ENCODE data around the gene CNTNAP2. TPM values are rescaled to one million over a fixed set of nuclear protein-coding genes. Genes with fewer than 3 reads are reported as not detected.

The CNTNAP2 gene
- total and polyA plus RNA-seq, 7 experiments from 2014 or later, result 0.02 to 0.48 (median 0.24) TPM; not detected in 2

DNA sequence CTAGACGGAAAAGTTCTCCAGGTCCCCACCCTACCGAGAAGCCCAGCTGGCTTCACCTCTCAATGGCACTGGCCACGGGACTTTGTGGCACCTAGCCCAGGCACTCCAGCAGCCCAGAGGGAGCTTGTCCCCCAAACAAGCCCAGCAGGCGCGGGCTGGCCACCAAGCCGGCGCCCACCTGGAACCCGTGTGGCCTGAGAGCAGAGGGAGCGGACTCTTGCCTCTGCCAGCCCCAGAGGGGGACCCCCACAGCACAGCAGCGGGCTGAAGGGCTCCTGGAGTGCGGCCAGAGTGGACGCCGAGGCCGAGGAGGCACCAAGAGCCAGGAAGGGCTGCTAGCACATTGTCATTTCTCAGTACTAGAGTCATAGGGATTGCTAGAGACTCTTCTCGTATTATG, 671.4 kb downstream of the CNTNAP2 start:
- Histone ChIP-seq H3K4me1 (ENCODE audit: control insufficient read depth in 2 of 2, insufficient read depth in 2 of 2, low read length in 2 of 2) (no peaks in the 10 kb centered on the region), H3K27ac (ENCODE audit: low read depth, low read length) (no peak overlapping the region), H3K9me3 (ENCODE audit: control insufficient read depth in 2 of 3, low read length in 3 of 3) (no peaks in the 10 kb centered on the region), H3K4me3 (ENCODE audit: low read length) (no peak overlapping the region), H3K36me3 (ENCODE audit: control insufficient read depth in 2 of 3, insufficient read depth in 3 of 3, low read length in 3 of 3) (no peaks in the 10 kb centered on the region), H3K27me3 (ENCODE audit: control insufficient read depth in 2 of 2, insufficient read depth in 2 of 2, low read length in 2 of 2) (no peaks in the 10 kb centered on the region)
- Mint-ChIP-seq H3K27ac (no peak overlapping the region), H3K36me3 (no peaks in the 10 kb centered on the region), H3K4me3 (no peak overlapping the region), H3K9me3 (peaks cover 0 to 11% (median 3%) of the 10 kb centered on the region in 11 donors), H3K4me1 (no peaks in the 10 kb centered on the region), H3K27me3 (no peaks in the 10 kb centered on the region)
- intact Hi-C loops (cut with micrococcal nuclease), result no loop called here
- POLR2A ChIA-PET, result no interaction called here
- CTCF ChIA-PET, result no interaction called here
- DNase-seq (no peak), ATAC-seq (no peak)

DNA sequence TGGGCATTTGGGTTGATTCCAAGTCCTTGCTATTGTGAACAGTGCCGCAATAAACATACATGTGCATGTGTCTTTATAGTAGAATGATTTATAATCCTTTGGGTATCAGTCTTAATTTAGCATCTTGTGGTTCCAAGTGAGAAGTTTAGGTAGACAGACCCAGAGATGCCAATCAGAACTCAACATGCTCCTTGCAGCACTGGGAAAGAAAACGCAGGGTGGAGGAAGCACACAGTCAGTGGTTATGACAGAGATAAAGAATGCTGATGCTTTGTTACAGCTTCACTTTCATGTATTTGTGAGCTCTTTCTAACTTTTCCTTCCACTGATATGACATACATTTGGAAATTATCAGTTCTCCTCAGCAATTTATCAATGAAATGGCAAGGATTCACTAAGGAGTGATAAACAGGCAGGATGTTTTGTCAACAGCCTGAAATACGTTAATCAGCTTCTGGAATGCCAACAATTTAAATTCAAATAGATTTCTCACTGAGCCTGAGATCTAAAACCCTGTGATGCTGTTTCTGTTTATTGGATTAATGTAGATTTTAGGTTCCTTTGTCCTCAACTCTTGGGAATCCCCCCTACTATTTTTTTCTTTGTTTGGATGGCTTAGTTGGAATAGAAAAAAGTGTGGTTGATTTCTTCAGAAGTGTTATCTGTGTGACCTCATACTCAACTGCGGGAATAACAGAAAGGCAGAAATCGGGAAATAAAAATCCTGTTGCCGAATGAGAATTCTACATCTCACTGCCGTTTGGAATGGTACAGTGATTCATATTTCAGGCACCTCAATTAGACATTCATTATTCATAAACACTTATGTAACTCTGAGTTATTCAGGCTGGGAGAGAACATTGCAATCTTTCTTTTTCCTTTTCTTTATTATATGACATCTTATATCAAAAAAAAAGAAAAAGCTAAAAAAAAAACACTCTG, 675.0 kb downstream of the CNTNAP2 start:
- intact Hi-C loops (cut with micrococcal nuclease), result no loop called here
- ChIA-PET POLR2A (no interaction called here), CTCF (no interaction called here)
- Mint-ChIP-seq H3K27ac (no peak overlapping the region), H3K9me3 (peaks cover 7 to 26% (median 10%) of the 10 kb centered on the region in 11 donors), H3K27me3 (no peaks in the 10 kb centered on the region), H3K4me1 (no peaks in the 10 kb centered on the region), H3K4me3 (no peak overlapping the region), H3K36me3 (no peaks in the 10 kb centered on the region)
- Histone ChIP-seq H3K36me3 (ENCODE audit: control insufficient read depth in 2 of 3, insufficient read depth in 3 of 3, low read length in 3 of 3) (no peaks in the 10 kb centered on the region), H3K27me3 (ENCODE audit: control insufficient read depth in 2 of 2, insufficient read depth in 2 of 2, low read length in 2 of 2) (no peaks in the 10 kb centered on the region), H3K4me3 (ENCODE audit: low read length) (no peak overlapping the region), H3K4me1 (ENCODE audit: control insufficient read depth in 2 of 2, insufficient read depth in 2 of 2, low read length in 2 of 2) (no peaks in the 10 kb centered on the region), H3K9me3 (ENCODE audit: control insufficient read depth in 2 of 3, low read length in 3 of 3) (no peaks in the 10 kb centered on the region), H3K27ac (ENCODE audit: low read depth, low read length) (no peak overlapping the region)
- ATAC-seq (no peak), DNase-seq (no peak)

DNA sequence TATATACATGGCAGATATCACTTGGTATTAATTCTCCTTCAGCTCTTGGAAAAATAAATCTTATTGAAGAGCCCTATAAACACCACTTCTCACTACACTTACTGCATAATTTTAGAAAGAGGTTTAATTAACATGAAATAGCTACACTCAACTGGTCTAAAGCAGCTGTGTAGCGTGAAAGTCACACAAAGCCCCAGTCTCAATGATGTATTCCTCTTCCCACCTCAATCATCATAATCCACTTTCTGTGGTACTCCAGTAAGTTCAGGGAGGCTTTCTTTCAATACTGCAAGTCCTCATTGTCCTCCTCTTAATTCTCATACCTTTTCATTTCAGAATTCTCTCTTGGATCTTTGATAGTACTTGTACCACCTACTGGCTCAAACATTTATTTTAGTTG, 688.0 kb downstream of the CNTNAP2 start:
- ATAC-seq (no peak), DNase-seq (no peak)
- H3K27ac ChIP-seq (ENCODE audit: low read depth, low read length), result no peak overlapping the region
- Mint-ChIP-seq H3K4me1 (peaks cover 0 to 1% (median 0%) of the 10 kb centered on the region in 7 donors), H3K36me3 (no peaks in the 10 kb centered on the region), H3K4me3 (no peak overlapping the region), H3K27ac (no peak overlapping the region), H3K9me3 (peaks cover 0 to 13% (median 4%) of the 10 kb centered on the region in 11 donors), H3K27me3 (no peaks in the 10 kb centered on the region)
- H3K4me3 ChIP-seq (ENCODE audit: low read length), result no peak overlapping the region
- H3K27me3 ChIP-seq (ENCODE audit: control insufficient read depth in 2 of 2, insufficient read depth in 2 of 2, low read length in 2 of 2), result no peaks in the 10 kb centered on the region
- ChIA-PET POLR2A (no interaction called here), CTCF (no interaction called here)
- H3K36me3 ChIP-seq (ENCODE audit: control insufficient read depth in 2 of 3, insufficient read depth in 3 of 3, low read length in 3 of 3), result no peaks in the 10 kb centered on the region
- no peaks in the 10 kb centered on the region for H3K4me1 ChIP-seq (ENCODE audit: control insufficient read depth in 2 of 2, insufficient read depth in 2 of 2, low read length in 2 of 2)
- H3K9me3 ChIP-seq (ENCODE audit: control insufficient read depth in 2 of 3, low read length in 3 of 3), result peaks cover 0 to 4% (median 0%) of the 10 kb centered on the region in 3 experiments
- intact Hi-C loops (cut with micrococcal nuclease), result no loop called here

DNA sequence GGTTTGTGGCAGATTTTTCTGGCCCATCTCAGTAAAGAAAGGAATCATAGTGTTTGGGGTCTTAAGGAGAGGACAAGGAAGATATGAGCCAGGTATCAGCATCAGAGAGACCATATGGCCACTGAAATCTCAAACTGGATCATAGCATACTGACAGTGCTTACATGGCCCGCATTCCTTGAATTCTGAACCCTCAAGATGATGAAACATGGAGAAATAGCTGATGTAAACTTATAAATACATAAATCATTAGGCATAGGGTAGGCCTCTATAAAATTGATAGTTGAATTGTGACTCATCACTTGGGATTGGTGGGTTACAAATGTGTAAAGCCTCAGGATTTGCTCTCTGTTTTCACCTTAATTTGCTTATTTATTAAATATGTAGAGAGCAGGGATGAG, 688.5 kb downstream of the CNTNAP2 start:
- no peak overlapping the region for H3K4me3 ChIP-seq (ENCODE audit: low read length)
- Mint-ChIP-seq H3K27ac (no peak overlapping the region), H3K27me3 (no peaks in the 10 kb centered on the region), H3K9me3 (peaks cover 0 to 15% (median 5%) of the 10 kb centered on the region in 11 donors), H3K4me3 (no peak overlapping the region), H3K36me3 (no peaks in the 10 kb centered on the region), H3K4me1 (peaks cover 0 to 1% (median 0%) of the 10 kb centered on the region in 7 donors)
- DNase-seq (no peak), ATAC-seq (no peak)
- CTCF ChIA-PET, result no interaction called here
- peaks cover 0 to 4% (median 0%) of the 10 kb centered on the region in 3 experiments for H3K9me3 ChIP-seq (ENCODE audit: control insufficient read depth in 2 of 3, low read length in 3 of 3)
- H3K36me3 ChIP-seq (ENCODE audit: control insufficient read depth in 2 of 3, insufficient read depth in 3 of 3, low read length in 3 of 3), result no peaks in the 10 kb centered on the region
- no peaks in the 10 kb centered on the region for H3K4me1 ChIP-seq (ENCODE audit: control insufficient read depth in 2 of 2, insufficient read depth in 2 of 2, low read length in 2 of 2)
- no peak overlapping the region for H3K27ac ChIP-seq (ENCODE audit: low read depth, low read length)
- H3K27me3 ChIP-seq (ENCODE audit: control insufficient read depth in 2 of 2, insufficient read depth in 2 of 2, low read length in 2 of 2), result no peaks in the 10 kb centered on the region
- POLR2A ChIA-PET, result no interaction called here
- intact Hi-C loops (cut with micrococcal nuclease), result no loop called here

DNA sequence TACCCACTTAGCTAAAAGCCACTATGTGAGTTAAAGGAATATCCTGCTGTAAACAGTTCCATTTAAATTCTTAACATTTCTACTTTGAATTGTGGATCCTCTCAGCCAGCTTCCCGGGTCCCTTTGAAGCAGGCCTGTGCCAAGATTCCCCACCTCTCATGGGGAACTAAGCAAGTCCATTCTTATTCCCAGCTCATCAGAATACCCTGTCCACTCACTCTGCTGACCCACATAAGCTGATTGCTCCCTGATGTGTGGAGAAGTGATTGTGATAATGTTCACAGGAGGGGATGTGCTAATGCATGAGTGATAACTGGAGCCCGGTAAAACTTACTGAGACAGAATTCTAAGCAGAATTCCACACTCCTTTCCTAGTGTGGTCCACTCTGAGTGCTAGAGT, 709.7 kb downstream of the CNTNAP2 start:
- Histone ChIP-seq H3K9me3 (ENCODE audit: control insufficient read depth in 2 of 3, low read length in 3 of 3) (no peaks in the 10 kb centered on the region), H3K27ac (ENCODE audit: low read depth, low read length) (no peak overlapping the region), H3K4me1 (ENCODE audit: control insufficient read depth in 2 of 2, insufficient read depth in 2 of 2, low read length in 2 of 2) (no peaks in the 10 kb centered on the region), H3K4me3 (ENCODE audit: low read length) (no peak overlapping the region), H3K36me3 (ENCODE audit: control insufficient read depth in 2 of 3, insufficient read depth in 3 of 3, low read length in 3 of 3) (no peaks in the 10 kb centered on the region), H3K27me3 (ENCODE audit: control insufficient read depth in 2 of 2, insufficient read depth in 2 of 2, low read length in 2 of 2) (no peaks in the 10 kb centered on the region)
- no peaks in the 10 kb centered on the region for H3K27me3 Mint-ChIP-seq
- ChIA-PET CTCF (no interaction called here), POLR2A (no interaction called here)
- no peak overlapping the region for H3K4me3 Mint-ChIP-seq
- H3K27ac Mint-ChIP-seq, result no peak overlapping the region
- no peak for DNase-seq
- H3K9me3 Mint-ChIP-seq, result peaks cover 0 to 15% (median 5%) of the 10 kb centered on the region in 11 donors
- intact Hi-C loops (cut with micrococcal nuclease), result no loop called here
- H3K36me3 Mint-ChIP-seq, result no peaks in the 10 kb centered on the region
- H3K4me1 Mint-ChIP-seq, result peaks cover 0 to 2% (median 0%) of the 10 kb centered on the region in 7 donors
- ATAC-seq, result no peak

DNA sequence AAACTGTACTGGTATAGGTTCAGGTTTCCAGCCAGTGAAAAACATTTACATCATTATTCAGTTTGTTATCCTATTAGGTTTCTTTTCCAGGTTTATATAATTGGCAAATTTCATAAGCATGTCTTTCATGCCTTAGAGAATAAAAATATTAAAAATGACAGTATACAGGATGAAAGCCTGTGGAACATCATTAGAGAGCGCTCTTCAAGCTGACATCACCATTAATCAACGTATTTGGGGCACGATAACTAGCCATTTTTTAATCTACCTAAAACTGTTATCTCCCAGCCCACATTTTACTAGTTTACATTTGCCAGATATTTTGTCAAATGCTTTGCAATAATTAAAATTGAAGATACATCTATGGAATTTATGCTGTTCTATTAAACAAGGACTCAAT, 714.1 kb downstream of the CNTNAP2 start:
- Mint-ChIP-seq H3K36me3 (no peaks in the 10 kb centered on the region), H3K9me3 (peaks cover 0 to 14% (median 4%) of the 10 kb centered on the region in 11 donors), H3K4me3 (no peak overlapping the region), H3K27me3 (no peaks in the 10 kb centered on the region), H3K27ac (no peak overlapping the region), H3K4me1 (peaks cover 0 to 2% (median 0%) of the 10 kb centered on the region in 7 donors)
- ATAC-seq (no peak), DNase-seq (no peak)
- H3K4me3 ChIP-seq (ENCODE audit: low read length), result no peak overlapping the region
- no peaks in the 10 kb centered on the region for H3K4me1 ChIP-seq (ENCODE audit: control insufficient read depth in 2 of 2, insufficient read depth in 2 of 2, low read length in 2 of 2)
- no peaks in the 10 kb centered on the region for H3K9me3 ChIP-seq (ENCODE audit: control insufficient read depth in 2 of 3, low read length in 3 of 3)
- ChIA-PET POLR2A (no interaction called here), CTCF (no interaction called here)
- H3K27ac ChIP-seq (ENCODE audit: low read depth, low read length), result no peak overlapping the region
- H3K27me3 ChIP-seq (ENCODE audit: control insufficient read depth in 2 of 2, insufficient read depth in 2 of 2, low read length in 2 of 2), result no peaks in the 10 kb centered on the region
- intact Hi-C loops (cut with micrococcal nuclease), result no loop called here
- no peaks in the 10 kb centered on the region for H3K36me3 ChIP-seq (ENCODE audit: control insufficient read depth in 2 of 3, insufficient read depth in 3 of 3, low read length in 3 of 3)

DNA sequence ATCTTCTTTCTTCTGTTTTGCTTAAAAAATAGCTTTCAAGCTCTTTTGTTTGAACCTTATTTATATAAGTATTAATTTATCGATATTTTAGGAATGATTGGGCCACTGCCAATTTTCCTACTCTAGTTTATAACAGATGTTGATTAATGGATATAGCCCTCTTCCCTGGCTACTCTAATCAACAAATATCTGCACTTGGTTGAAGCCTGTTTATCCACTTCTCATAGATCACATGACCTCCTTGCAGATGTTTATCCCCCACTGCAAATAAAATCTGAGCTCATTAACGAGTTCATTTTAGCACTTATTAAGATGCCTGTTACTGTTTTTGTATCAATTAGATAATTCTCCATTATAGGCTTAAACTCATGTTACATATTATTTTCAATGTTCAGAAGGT, 715.3 kb downstream of the CNTNAP2 start:
- Mint-ChIP-seq H3K27me3 (no peaks in the 10 kb centered on the region), H3K36me3 (no peaks in the 10 kb centered on the region)
- no peak for ATAC-seq

More for the DNA sequence above, 715.3 kb downstream of the CNTNAP2 start:
- Histone ChIP-seq H3K36me3 (ENCODE audit: control insufficient read depth in 2 of 3, insufficient read depth in 3 of 3, low read length in 3 of 3) (no peaks in the 10 kb centered on the region), H3K27ac (ENCODE audit: low read depth, low read length) (no peak overlapping the region), H3K27me3 (ENCODE audit: control insufficient read depth in 2 of 2, insufficient read depth in 2 of 2, low read length in 2 of 2) (no peaks in the 10 kb centered on the region), H3K9me3 (ENCODE audit: control insufficient read depth in 2 of 3, low read length in 3 of 3) (no peaks in the 10 kb centered on the region), H3K4me3 (ENCODE audit: low read length) (no peak overlapping the region), H3K4me1 (ENCODE audit: control insufficient read depth in 2 of 2, insufficient read depth in 2 of 2, low read length in 2 of 2) (no peaks in the 10 kb centered on the region)
- peaks cover 0 to 18% (median 5%) of the 10 kb centered on the region in 11 donors for H3K9me3 Mint-ChIP-seq
- H3K27ac Mint-ChIP-seq, result no peak overlapping the region
- H3K4me3 Mint-ChIP-seq, result no peak overlapping the region
- intact Hi-C loops (cut with micrococcal nuclease), result no loop called here
- peaks cover 0 to 2% (median 0%) of the 10 kb centered on the region in 7 donors for H3K4me1 Mint-ChIP-seq
- POLR2A ChIA-PET, result no interaction called here
- CTCF ChIA-PET, result no interaction called here
- DNase-seq, result no peak
